C4-2B (cell line): Measurements from ENCODE around the gene SYT12.

Source experiments
- CTCF ChIP-seq: fragments of 450-650 bp; conservative IDR thresholded peaks from 2 replicates; pipeline ENCODE4 v1.5.1; 2017; ENCODE audit warnings: mild to moderate bottlenecking
- ZFX ChIP-seq: fragments of 450-650 bp; IDR thresholded peaks from 2 replicates; pipeline ENCODE4 v1.6.1; 2017

- TF ChIP-seq CTCF (no peak), ZFX (no peak)
Measured at GRCh38 chr11:67041602-67042001, 18.7 kb downstream of the SYT12 start.
